A673 (cell line): ENCODE data around the gene RPL13A. TPM values are rescaled to one million over a fixed set of nuclear protein-coding genes. Genes with fewer than 3 reads are reported as not detected.
"Not testable (repeated sequence)": the region's sequence is repeated elsewhere in the genome, so short reads cannot be mapped to it uniquely, and the experiment has no call there.

Experiments
- BruUV-seq: library from RNA; stranded (reverse); fragments of 400-500 nt; replicated peaks from 2 replicates; lab custom pipeline; 2021; lab: Mats Ljungman, UMichigan
- CTCF ChIA-PET: fragments of 300-600 bp; sonication (Branson Sonifier 250); formaldehyde crosslinking; loops from one replicate; lab custom pipeline; 2022; ENCODE audit warnings: antibody characterized with exemption; lab: Charles Lee
- POLR2A ChIA-PET: fragments of 300-600 bp; sonication (Branson Sonifier 250); formaldehyde crosslinking; loops from one replicate; lab custom pipeline; 2022; ENCODE audit warnings: antibody characterized with exemption; ENCODE audit not compliant: low non-redundant PET; lab: Charles Lee
- DNase-seq: peaks from one replicate; pipeline ENCODE4 v3.0.0-alpha.2; 2015; ENCODE audit warnings: low spot score
- H3K27ac ChIP-seq: fragments of 200-600 bp; sonication (generic); 2 replicates; pipeline ENCODE4 v1.5.1; 2016; ENCODE audit warnings: mixed run types, low read depth, mild to moderate bottlenecking, mixed read lengths, antibody characterized with exemption, low read length; ENCODE audit not compliant: poor library complexity, severe bottlenecking
- H3K27me3 ChIP-seq: fragments of 200-600 bp; sonication (generic); replicated peaks from 2 replicates; pipeline ENCODE4 v1.6.1; 2017; ENCODE audit warnings: mixed run types, low read depth, mild to moderate bottlenecking, mixed read lengths, antibody characterized with exemption, low read length; ENCODE audit not compliant: insufficient read depth, poor library complexity
- H3K36me3 ChIP-seq: fragments of 200-600 bp; sonication (generic); 2 replicates; pipeline ENCODE4 v1.6.1; 2016; ENCODE audit warnings: mixed run types, mild to moderate bottlenecking, mixed read lengths, antibody characterized with exemption, low read length; ENCODE audit not compliant: insufficient read depth, poor library complexity, severe bottlenecking
- H3K4me1 ChIP-seq: fragments of 200-600 bp; sonication (generic); 2 replicates; pipeline ENCODE4 v1.6.1; 2017; ENCODE audit warnings: mixed run types, mild to moderate bottlenecking, mixed read lengths, antibody characterized with exemption, low read length; ENCODE audit not compliant: insufficient read depth, poor library complexity, severe bottlenecking
- H3K4me3 ChIP-seq: fragments of 200-600 bp; sonication (generic); 2 replicates; pipeline ENCODE4 v1.5.1; 2016; ENCODE audit warnings: low read depth, mixed run types, mild to moderate bottlenecking, mixed read lengths, low read length; ENCODE audit not compliant: poor library complexity, severe bottlenecking
- H3K9me3 ChIP-seq: fragments of 200-600 bp; sonication (generic); 2 replicates; pipeline ENCODE4 v1.6.1; 2016; ENCODE audit warnings: mixed run types, low read depth, mild to moderate bottlenecking, mixed read lengths, antibody characterized with exemption, low read length; ENCODE audit not compliant: poor library complexity, severe bottlenecking
- EZH2 ChIP-seq: fragments of 200-600 bp; sonication (generic); IDR thresholded peaks from 2 replicates; pipeline ENCODE4 v1.6.1; 2017; ENCODE audit warnings: borderline replicate concordance, low read depth, mild to moderate bottlenecking, mixed read lengths, antibody characterized with exemption, low read length; ENCODE audit not compliant: poor library complexity, severe bottlenecking
- intact Hi-C: fragments of 100-400 bp; cut with micrococcal nuclease; formaldehyde crosslinking; loops from one replicate; pipeline ENCODE4 v1.10.0; 2022; ENCODE audit not compliant: unreplicated experiment
- total RNA-seq: library from RNA; stranded (reverse); gene quantifications from 2 replicates; pipeline ENCODE4 v1.2.3, GENCODE V29; 2021
- TF ChIP-seq, protein P1 (sequence below): fragments of 300-800, 200-600 bp; sonication (generic); conservative IDR thresholded peaks from 2 replicates; pipeline ENCODE4 v1.5.1; 2017; ENCODE audit warnings: low read depth, mild to moderate bottlenecking, antibody characterized with exemption, low read length, moderate library complexity, mixed read lengths

Gene RPL13A
- total RNA-seq, 1 experiment from 2014 or later: 2,390 TPM

DNA sequence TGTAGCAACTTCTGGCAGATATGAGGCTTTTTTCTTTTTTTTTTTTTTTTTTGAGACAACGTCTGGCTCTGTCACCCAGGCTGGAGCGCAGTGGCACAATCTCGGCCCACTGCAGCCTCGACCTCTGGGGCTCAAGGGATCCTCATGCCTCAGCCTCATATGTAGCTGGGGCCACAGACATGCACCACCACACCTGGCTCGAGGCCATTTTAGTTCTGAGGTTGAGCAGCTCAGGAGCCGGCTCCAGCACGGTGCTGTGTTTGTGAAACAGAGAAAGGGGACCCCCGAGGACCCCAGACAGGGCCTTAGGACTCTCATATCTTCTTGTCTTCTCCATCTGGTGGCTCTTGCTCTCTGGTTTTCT lies 16.8 kb upstream of the RPL13A start:
- no peak overlapping the region for H3K4me3 ChIP-seq
- POLR2A ChIA-PET: no interaction called here
- CTCF ChIA-PET: interaction anchor here (0.6 kb wide), 1 partner anchor 20 kb away, joined by 4 read pairs; no protein-coding TSS in a partner anchor
- no peaks in the 10 kb centered on the region for H3K36me3 ChIP-seq
- intact Hi-C loops: no loop called here
- H3K27ac ChIP-seq: no peak overlapping the region
- TF ChIP-seq, protein P1, sequence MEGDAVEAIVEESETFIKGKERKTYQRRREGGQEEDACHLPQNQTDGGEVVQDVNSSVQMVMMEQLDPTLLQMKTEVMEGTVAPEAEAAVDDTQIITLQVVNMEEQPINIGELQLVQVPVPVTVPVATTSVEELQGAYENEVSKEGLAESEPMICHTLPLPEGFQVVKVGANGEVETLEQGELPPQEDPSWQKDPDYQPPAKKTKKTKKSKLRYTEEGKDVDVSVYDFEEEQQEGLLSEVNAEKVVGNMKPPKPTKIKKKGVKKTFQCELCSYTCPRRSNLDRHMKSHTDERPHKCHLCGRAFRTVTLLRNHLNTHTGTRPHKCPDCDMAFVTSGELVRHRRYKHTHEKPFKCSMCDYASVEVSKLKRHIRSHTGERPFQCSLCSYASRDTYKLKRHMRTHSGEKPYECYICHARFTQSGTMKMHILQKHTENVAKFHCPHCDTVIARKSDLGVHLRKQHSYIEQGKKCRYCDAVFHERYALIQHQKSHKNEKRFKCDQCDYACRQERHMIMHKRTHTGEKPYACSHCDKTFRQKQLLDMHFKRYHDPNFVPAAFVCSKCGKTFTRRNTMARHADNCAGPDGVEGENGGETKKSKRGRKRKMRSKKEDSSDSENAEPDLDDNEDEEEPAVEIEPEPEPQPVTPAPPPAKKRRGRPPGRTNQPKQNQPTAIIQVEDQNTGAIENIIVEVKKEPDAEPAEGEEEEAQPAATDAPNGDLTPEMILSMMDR: no peak
- no peak for TF ChIP-seq EZH2
- H3K27me3 ChIP-seq: no peaks in the 10 kb centered on the region
- no peaks in the 10 kb centered on the region for H3K9me3 ChIP-seq
- DNase-seq: no peak
- H3K4me1 ChIP-seq: peaks cover 15% of the 10 kb centered on the region
- BruUV-seq: no TSS peak

DNA sequence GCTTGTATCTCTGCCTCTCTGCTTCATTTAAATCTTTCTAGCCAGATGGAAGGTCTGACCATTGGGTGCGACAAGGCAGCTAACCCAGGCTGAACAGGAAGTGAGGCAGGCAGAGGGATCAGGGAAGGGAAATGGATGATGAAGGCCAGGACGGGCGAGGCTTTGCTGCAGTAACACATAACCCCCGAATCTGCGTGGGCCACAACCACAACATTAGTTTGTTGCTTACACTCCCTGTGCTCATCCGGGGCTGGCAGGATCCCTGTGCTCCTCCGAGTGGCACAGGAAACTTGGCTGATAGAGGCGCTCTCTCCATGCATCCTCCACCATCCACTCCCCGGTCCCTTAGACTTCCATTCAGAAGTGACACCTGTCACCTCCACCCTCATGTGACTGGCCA lies 14.5 kb upstream of the RPL13A start:
- H3K4me1 ChIP-seq: peaks cover 18% of the 10 kb centered on the region
- TF ChIP-seq, protein P1: no peak
- no peak for TF ChIP-seq EZH2
- no peaks in the 10 kb centered on the region for H3K9me3 ChIP-seq
- POLR2A ChIA-PET: no interaction called here
- no peaks in the 10 kb centered on the region for H3K36me3 ChIP-seq
- no peaks in the 10 kb centered on the region for H3K27me3 ChIP-seq
- H3K27ac ChIP-seq: no peak overlapping the region
- CTCF ChIA-PET: no interaction called here
- BruUV-seq: no TSS peak
- intact Hi-C loops: no loop called here
- no peak overlapping the region for H3K4me3 ChIP-seq
- DNase-seq: no peak

DNA sequence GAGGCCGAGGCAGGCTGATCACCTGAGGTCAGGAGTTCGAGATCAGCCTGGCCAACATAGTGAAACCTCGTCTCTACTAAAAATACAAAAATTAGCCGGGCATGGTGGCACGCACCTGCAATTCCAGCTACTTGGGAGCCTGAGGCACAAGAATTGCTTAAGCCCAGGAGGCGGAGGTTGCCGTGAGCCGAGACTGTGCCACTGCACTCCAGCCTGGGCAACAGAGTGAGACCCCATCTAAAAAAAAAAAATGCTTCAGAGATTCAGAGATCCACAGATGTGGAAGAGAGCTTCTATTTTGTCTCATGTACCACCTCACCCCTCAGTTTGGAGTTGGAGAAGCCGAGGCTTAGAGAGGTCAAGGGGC lies 13.9 kb upstream of the RPL13A start:
- DNase-seq, BruUV-seq, H3K36me3 ChIP-seq, H3K9me3 ChIP-seq, intact Hi-C loops, H3K27ac ChIP-seq, POLR2A ChIA-PET, H3K27me3 ChIP-seq: not testable (repeated sequence)
- CTCF ChIA-PET: interaction anchor here (0.6 to 0.7 kb wide), 4 partner anchors 23 to 97 kb away, joined by 3 to 6 read pairs (median 4); no protein-coding TSS in a partner anchor
- Histone ChIP-seq H3K4me1 (peaks cover 18% of the 10 kb centered on the region), H3K4me3 (peak overlapping the region; percentile 64)

DNA sequence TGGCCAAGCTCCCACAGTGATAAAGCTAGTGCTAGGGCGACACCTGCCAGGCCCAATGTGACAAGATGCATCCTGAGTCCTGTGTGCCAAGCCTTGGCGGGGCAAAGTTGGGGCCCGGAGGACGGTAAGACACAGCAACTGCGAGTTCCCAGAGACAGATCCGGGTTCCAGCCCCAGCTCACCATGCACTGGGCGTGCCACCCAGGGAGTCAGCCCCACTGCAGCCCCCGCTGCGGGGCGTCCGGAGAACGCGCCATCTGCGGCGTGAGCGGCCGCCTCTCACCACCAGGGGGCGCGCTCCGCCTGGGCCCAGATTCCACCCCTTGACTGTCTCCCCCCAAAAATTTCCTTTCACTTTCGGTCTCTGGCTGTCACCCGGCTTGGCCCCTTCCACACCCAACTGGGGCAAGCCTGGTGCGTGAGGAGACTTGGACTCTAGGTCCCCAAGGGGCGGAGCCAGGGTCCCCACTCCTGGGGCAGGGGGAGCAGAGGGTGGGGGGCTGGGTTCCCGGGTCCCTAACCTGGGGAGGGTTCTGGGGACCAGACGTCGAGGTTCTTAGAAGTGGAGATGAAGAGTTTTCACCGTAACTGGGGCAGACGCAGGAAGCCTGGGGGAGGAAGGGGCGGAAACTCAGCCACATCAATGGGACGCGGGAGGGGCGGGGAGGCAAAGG lies 13.4 kb upstream of the RPL13A start, which contains the start of gene FLT3LG:
Gene FLT3LG, plus strand, starts transcription at position 348 of the 674 bp plus-strand sequence. CDS start 425 bp downstream, outside the sequence.
- ChIA-PET CTCF (interaction anchor here (0.6 to 0.7 kb wide), 5 partner anchors 23 to 97 kb away, joined by 3 to 6 read pairs (median 4); no protein-coding TSS in a partner anchor), POLR2A (no interaction called here)
- peak; percentile 86 for DNase-seq
- no TSS peak for BruUV-seq
- intact Hi-C loops: no loop called here
- Histone ChIP-seq H3K27me3 (no peaks in the 10 kb centered on the region), H3K4me1 (peaks cover 13% of the 10 kb centered on the region), H3K27ac (peak within 1 kb of the TSS; percentile 59), H3K4me3 (peak within 1 kb of the TSS; percentile 64), H3K36me3 (no peaks in the 10 kb centered on the region), H3K9me3 (no peaks in the 10 kb centered on the region)
- TF ChIP-seq, protein P1: peak; percentile 99
- no peak for TF ChIP-seq EZH2
